Measurements from ENCODE around the gene LRRFIP2.

GRCh38 chr3:37124435-37124834 lies 49.9 kb downstream of the LRRFIP2 start:
- TF ChIP-seq CTCF (conservative IDR thresholded peaks at IDR 0.05; ENCODE audit: low read length) (no peak), EZH2phosphoT487 (IDR thresholded peaks at IDR 0.05; ENCODE audit: borderline replicate concordance) (no peak)

Data from Loucy (cell line).